GM06990 (cell line): ENCODE data around the gene MOB2.

ENCODE experiments used
- DNase-seq: peaks from one replicate; pipeline ENCODE4 v3.0.0-alpha.2; 2011; ENCODE audit not compliant: insufficient read length; ENCODE audit errors: extremely low read depth
- H3K27me3 ChIP-seq: replicated peaks from 2 replicates; pipeline ENCODE4 v1.6.0; 2011; ENCODE audit warnings: low read length; ENCODE audit not compliant: control insufficient read depth, insufficient read depth
- H3K36me3 ChIP-seq: 2 replicates; pipeline ENCODE4 v1.5.1; 2011; ENCODE audit warnings: low read length; ENCODE audit not compliant: control insufficient read depth, insufficient read depth
- H3K4me3 ChIP-seq: replicated peaks from 2 replicates; pipeline ENCODE4 v1.5.1; 2011; ENCODE audit warnings: low read depth, mild to moderate bottlenecking, control low read depth, low read length
- CTCF ChIP-seq: IDR thresholded peaks from 2 replicates; pipeline ENCODE4 v1.5.1; 2011; ENCODE audit warnings: low read length, control low read depth, mild to moderate bottlenecking, inconsistent platforms; ENCODE audit not compliant: insufficient read depth, poor library complexity, severe bottlenecking

MOB2 gene

GRCh38 chr11:1486054-1486825 lies at the start of gene MOB2:
Gene MOB2, minus strand, starts transcription at chr11:1486779. Its CDS starts 223 bp downstream, at chr11:1486556.
- Histone ChIP-seq H3K27me3 (no peaks in the 10 kb centered on the region), H3K4me3 (no peak within 1 kb of the TSS), H3K36me3 (no peaks in the 10 kb centered on the region; the same call in 1 of the 2 replicates)
- TF ChIP-seq CTCF: no peak
- DNase-seq: no peak

- no peak for TF ChIP-seq CTCF
These were observed 48.1 kb upstream of the MOB2 start for GRCh38 chr11:1534682-1535081.

GRCh38 chr11:1534171-1534570 lies 47.6 kb upstream of the MOB2 start:
- no peak for TF ChIP-seq CTCF
- no peak for DNase-seq
- H3K36me3 ChIP-seq: peaks cover 2% of the 10 kb centered on the region
- H3K27me3 ChIP-seq: no peaks in the 10 kb centered on the region
- H3K4me3 ChIP-seq: no peak overlapping the region

More at GRCh38 chr11:1534682-1535081, 48.1 kb upstream of the MOB2 start:
- H3K36me3 ChIP-seq: no peaks in the 10 kb centered on the region; the same call in none of the 2 replicates
- H3K4me3 ChIP-seq: no peak overlapping the region
- no peaks in the 10 kb centered on the region for H3K27me3 ChIP-seq
- no peak for DNase-seq

DNA sequence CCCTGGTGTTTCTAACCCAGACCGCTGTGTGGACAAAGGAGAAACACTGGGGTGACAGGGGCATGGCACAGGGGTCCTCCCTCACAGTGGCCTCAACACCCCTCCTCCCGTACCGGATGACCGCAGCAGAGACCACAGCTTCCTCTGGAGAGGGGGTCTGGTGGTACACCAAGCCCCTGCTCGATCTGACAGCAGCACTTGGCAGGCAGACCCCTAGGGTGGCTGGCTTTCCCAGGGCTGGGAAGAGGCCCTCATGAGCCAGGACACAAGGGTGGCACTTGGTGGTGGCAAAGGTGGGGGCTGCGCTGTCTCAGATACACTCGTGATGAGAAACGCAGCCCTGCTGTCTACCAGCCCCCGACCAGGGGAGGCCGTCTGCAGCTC lies 46.8 kb upstream of the MOB2 start:
- no peaks in the 10 kb centered on the region for H3K27me3 ChIP-seq
- no peak for TF ChIP-seq CTCF
- H3K36me3 ChIP-seq: peaks cover 2% of the 10 kb centered on the region

GRCh38 chr11:1532606-1533341 lies 46.2 kb upstream of the MOB2 start:
- no peaks in the 10 kb centered on the region for H3K27me3 ChIP-seq
- peaks cover 2% of the 10 kb centered on the region for H3K36me3 ChIP-seq
- H3K4me3 ChIP-seq: no peak overlapping the region
- DNase-seq: no peak
- TF ChIP-seq CTCF: no peak

More for the DNA sequence above, 46.8 kb upstream of the MOB2 start:
- no peak overlapping the region for H3K4me3 ChIP-seq
- DNase-seq: no peak
